Thoracic aorta (tissue), 2 donors: ENCODE measurements around the gene JUN. TPM values are rescaled to one million over a fixed set of nuclear protein-coding genes. Genes with fewer than 3 reads are reported as not detected.

Source experiments
- ATAC-seq: fragments of 150-250 bp; one replicate; pipeline ENCODE4 v1.8.0; 2017; ENCODE audit warnings: low read depth; ENCODE audit not compliant: insufficient number of reproducible peaks, low FRiP score
- DNase-seq: peaks from one replicate; pipeline ENCODE4 v3.0.0-alpha.2; 2020; ENCODE audit warnings: low spot score
- H3K27ac ChIP-seq, 2 donors: fragments of 200-600 bp; sonication (generic); 1 replicate in 1 of 2; 2 replicates in 1 of 2; pipeline ENCODE4 v1.5.1; 2016; ENCODE audit warnings: mild to moderate bottlenecking in 2 of 2, moderate library complexity in 2 of 2
- H3K27me3 ChIP-seq: fragments of 200-600 bp; sonication (generic); replicated peaks from 2 replicates; pipeline ENCODE4 v1.6.0; 2016; ENCODE audit warnings: mild to moderate bottlenecking; ENCODE audit not compliant: insufficient read depth
- H3K36me3 ChIP-seq: fragments of 200-600 bp; sonication (generic); one replicate; pipeline ENCODE4 v1.5.1; 2016
- H3K4me1 ChIP-seq, 2 donors: fragments of 200-600 bp; sonication (generic); 1 replicate in 1 of 2; 2 replicates in 1 of 2; pipeline versions ENCODE4 v1.5.1 to v1.6.0; 2016; ENCODE audit warnings: low read depth in 2 of 2, mild to moderate bottlenecking in 1 of 2; ENCODE audit not compliant: control insufficient read depth in 1 of 2
- H3K4me3 ChIP-seq: fragments of 200-600 bp; sonication (generic); 2 replicates; pipeline ENCODE4 v1.5.1; 2016; ENCODE audit warnings: mild to moderate bottlenecking
- H3K9me3 ChIP-seq: fragments of 200-600 bp; sonication (generic); 2 replicates; pipeline ENCODE4 v1.5.1; 2016
- CTCF ChIP-seq: fragments of 200-600 bp; sonication (generic); IDR thresholded peaks from one replicate; pipeline ENCODE4 v1.5.1; 2019; ENCODE audit warnings: antibody characterized with exemption
- total RNA-seq, 2 donors: library from RNA; depleted of rRNA; stranded (reverse); fragments of >200 nt; gene quantifications; one replicate each; pipeline versions ENCODE4 v1.1.0 to v1.2.3, GENCODE V29; 2016

Gene JUN
- 100 to 1,000 TPM; 132 to 396 TPM for total RNA-seq

DNA sequence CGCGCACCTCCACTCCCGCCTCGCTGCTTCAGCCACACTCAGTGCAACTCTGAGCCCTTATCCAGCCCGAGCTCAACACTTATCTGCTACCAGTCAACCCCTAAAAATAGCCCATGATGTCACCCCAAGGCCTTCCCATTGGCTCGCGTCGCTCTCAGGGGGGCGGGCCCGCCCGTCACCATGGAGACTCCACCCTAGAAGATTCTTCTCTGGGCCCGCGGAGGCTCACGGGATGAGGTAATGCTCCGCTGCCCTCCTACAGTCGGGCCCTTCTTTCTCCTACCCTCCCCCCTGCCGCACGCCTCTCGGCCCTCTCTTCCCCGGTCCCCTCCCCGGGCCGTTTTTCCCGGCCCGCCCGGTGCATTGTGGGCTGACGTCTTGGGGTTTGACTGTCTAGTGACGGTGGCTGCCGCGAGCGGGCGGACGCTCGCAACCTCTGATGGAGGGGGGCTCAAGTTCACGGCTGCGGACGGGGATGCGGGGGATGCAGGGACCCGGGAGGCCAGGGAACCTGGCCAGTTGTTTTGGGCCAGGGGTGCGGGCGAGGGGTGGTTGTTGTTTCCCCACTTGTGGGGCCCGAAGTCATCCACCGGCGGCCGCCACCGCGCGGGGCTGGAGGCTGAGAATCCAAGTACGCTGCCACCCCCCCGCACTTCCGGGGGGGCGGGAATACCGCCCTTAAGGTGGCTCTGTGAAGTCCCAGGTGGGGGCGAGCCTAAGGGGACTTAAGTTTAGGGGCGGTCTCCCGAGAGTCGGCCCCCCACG, at the start of gene JUN:
TSS of gene JUN (minus strand) at position 55 of the 765 bp plus-strand sequence. CDS start 977 bp downstream, outside the sequence.
- Histone ChIP-seq H3K9me3 (no peaks in the 10 kb centered on the region), H3K4me3 (peak within 1 kb of the TSS; percentile 83), H3K36me3 (peaks cover 4% of the 10 kb centered on the region), H3K27me3 (no peaks in the 10 kb centered on the region), H3K4me1 (peaks cover 5 to 9% of the 10 kb centered on the region in 2 donors), H3K27ac (peak within 1 kb of the TSS; percentile 97 to 100)
- DNase-seq = peak; percentile 99
- no peak for TF ChIP-seq CTCF
- ATAC-seq = peak; percentile 92

DNA sequence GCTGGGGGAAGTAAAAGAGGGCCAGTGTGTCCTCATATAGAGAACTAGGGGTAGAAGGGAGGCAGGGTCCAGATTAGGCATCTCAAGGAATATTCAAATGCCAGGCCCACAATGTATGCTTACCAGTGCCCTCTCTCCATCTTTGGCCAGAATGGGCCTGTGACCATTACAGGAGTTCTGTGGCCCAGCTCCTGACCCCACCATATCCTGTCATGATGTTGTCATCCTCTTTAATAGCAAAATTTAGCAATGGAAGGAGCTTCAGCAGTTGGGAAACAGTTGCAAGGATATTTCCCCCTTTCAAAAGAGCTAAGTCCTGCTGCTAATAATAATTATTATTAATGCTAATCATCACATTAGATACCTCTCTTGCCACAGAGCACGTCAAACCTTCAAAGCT, 49.3 kb upstream of the JUN start:
- DNase-seq = no peak
- Histone ChIP-seq H3K27me3 (no peaks in the 10 kb centered on the region), H3K27ac (no peak overlapping the region), H3K9me3 (no peaks in the 10 kb centered on the region), H3K4me3 (no peak overlapping the region), H3K36me3 (no peaks in the 10 kb centered on the region), H3K4me1 (no peaks in the 10 kb centered on the region)
- no peak for TF ChIP-seq CTCF
- ATAC-seq = no peak

DNA sequence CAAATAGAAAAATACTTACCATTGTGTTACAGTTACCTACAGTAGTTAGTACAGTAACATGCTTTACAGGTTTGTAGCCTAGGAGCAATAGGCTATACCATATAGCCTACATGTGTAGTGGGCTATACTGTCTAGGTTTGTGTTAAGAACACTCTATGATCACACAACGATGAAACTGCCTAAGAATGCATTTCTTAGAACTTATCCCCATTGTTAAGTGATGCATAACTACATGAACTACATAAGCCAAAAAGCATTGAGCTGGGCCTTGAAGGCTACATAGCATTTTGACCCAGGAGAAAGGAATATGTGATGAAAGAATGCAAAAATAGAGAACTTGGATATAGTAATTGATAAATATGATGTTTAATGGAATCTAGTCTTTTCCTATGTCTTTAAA, 46.4 kb upstream of the JUN start:
- Histone ChIP-seq H3K36me3 (no peaks in the 10 kb centered on the region), H3K27me3 (no peaks in the 10 kb centered on the region), H3K27ac (no peak overlapping the region), H3K4me3 (no peak overlapping the region), H3K9me3 (no peaks in the 10 kb centered on the region), H3K4me1 (no peaks in the 10 kb centered on the region)
- ATAC-seq (no peak), DNase-seq (no peak)
- TF ChIP-seq CTCF = no peak

- Histone ChIP-seq H3K36me3 (no peaks in the 10 kb centered on the region), H3K27me3 (no peaks in the 10 kb centered on the region), H3K4me3 (no peak overlapping the region), H3K4me1 (no peaks in the 10 kb centered on the region), H3K27ac (no peak overlapping the region), H3K9me3 (no peaks in the 10 kb centered on the region)
- no peak for DNase-seq
- TF ChIP-seq CTCF = no peak
- no peak for ATAC-seq
Observed at GRCh38 chr1:58829866-58830265, 46.0 kb upstream of the JUN start.

- no peak for DNase-seq
- no peaks in the 10 kb centered on the region for H3K9me3 ChIP-seq
- no peak for TF ChIP-seq CTCF
- no peak for ATAC-seq
- no peak overlapping the region for H3K27ac ChIP-seq
- no peak overlapping the region for H3K4me3 ChIP-seq
- no peaks in the 10 kb centered on the region for H3K27me3 ChIP-seq
- no peaks in the 10 kb centered on the region for H3K4me1 ChIP-seq
- no peaks in the 10 kb centered on the region for H3K36me3 ChIP-seq
Observed at GRCh38 chr1:58827298-58827697, 43.5 kb upstream of the JUN start.
